GM15510 (cell line): Measurements from ENCODE around the gene PP2D1.

Experiments used
- POLR2A ChIP-seq: IDR thresholded peaks from 3 replicates; pipeline ENCODE4 v1.6.1; 2011; ENCODE audit warnings: borderline replicate concordance; ENCODE audit not compliant: insufficient read length; ENCODE audit errors: extremely low read depth

PP2D1 gene

GRCh38 chr3:20015525-20015924, 3.5 kb upstream of the PP2D1 start:
- no peak for TF ChIP-seq POLR2A

- no peak for TF ChIP-seq POLR2A
Measured at GRCh38 chr3:20013396-20013795, 1.3 kb upstream of the PP2D1 start.

GRCh38 chr3:20008646-20009045, 3.4 kb downstream of the PP2D1 start:
- TF ChIP-seq POLR2A, result no peak

- TF ChIP-seq POLR2A, result no peak
Measured at GRCh38 chr3:20007960-20008359, 4.1 kb downstream of the PP2D1 start.

GRCh38 chr3:20001932-20002331, 10.1 kb downstream of the PP2D1 start:
- TF ChIP-seq POLR2A, result no peak

- no peak for TF ChIP-seq POLR2A
Measured at GRCh38 chr3:19997502-19997901, 14.6 kb downstream of the PP2D1 start.

GRCh38 chr3:19994796-19995195, 17.3 kb downstream of the PP2D1 start:
- TF ChIP-seq POLR2A, result no peak

GRCh38 chr3:19972054-19972453, 40.0 kb downstream of the PP2D1 start:
- TF ChIP-seq POLR2A, result no peak

- TF ChIP-seq POLR2A, result no peak
Measured at GRCh38 chr3:19970327-19970726, 41.7 kb downstream of the PP2D1 start.

GRCh38 chr3:19967812-19968211, 44.3 kb downstream of the PP2D1 start:
- no peak for TF ChIP-seq POLR2A

- TF ChIP-seq POLR2A, result no peak
Measured at GRCh38 chr3:19967208-19967607, 44.9 kb downstream of the PP2D1 start.

GRCh38 chr3:19961960-19962359, 50.1 kb downstream of the PP2D1 start:
- no peak for TF ChIP-seq POLR2A

GRCh38 chr3:19960696-19961095, 51.4 kb downstream of the PP2D1 start:
- no peak for TF ChIP-seq POLR2A

- no peak for TF ChIP-seq POLR2A
Measured at GRCh38 chr3:19959505-19959904, 52.6 kb downstream of the PP2D1 start.

- TF ChIP-seq POLR2A, result no peak
Measured at GRCh38 chr3:19954676-19955075, 57.4 kb downstream of the PP2D1 start.

- TF ChIP-seq POLR2A, result no peak
Measured at GRCh38 chr3:19950316-19950715, 61.7 kb downstream of the PP2D1 start.

- TF ChIP-seq POLR2A, result no peak
Measured at GRCh38 chr3:19948226-19948591, 63.9 kb downstream of the PP2D1 start.
